PC-3 (cell line): ENCODE measurements around the gene RGS7. TPM values are rescaled to one million over a fixed set of nuclear protein-coding genes. Genes with fewer than 3 reads are reported as not detected.
"Not testable (repeated sequence)": the region's sequence is repeated elsewhere in the genome, so short reads cannot be mapped to it uniquely, and the experiment has no call there.

Experiments
- ATAC-seq: fragments of 200-7000 bp; cut with Tn5 transposase; 2 replicates; pipeline ENCODE4 v1.9.1; 2020; ENCODE audit warnings: mild to moderate bottlenecking, moderate library complexity
- BruUV-seq: library from RNA; stranded (reverse); fragments of 400-500 nt; replicated peaks from 2 replicates; lab custom pipeline; 2021; lab: Mats Ljungman, UMichigan
- CTCF ChIA-PET: fragments of 300-600 bp; sonication (Branson Sonifier 250); formaldehyde crosslinking; loops from one replicate; lab custom pipeline; 2022; ENCODE audit warnings: antibody characterized with exemption; lab: Charles Lee
- POLR2A ChIA-PET: fragments of 300-600 bp; sonication (Branson Sonifier 250); formaldehyde crosslinking; loops from one replicate; lab custom pipeline; 2022; ENCODE audit warnings: antibody characterized with exemption; ENCODE audit not compliant: unreplicated experiment; lab: Charles Lee
- DNase-seq: peaks from one replicate; pipeline ENCODE4 v3.0.0-alpha.2; 2015
- H2AFZ ChIP-seq: fragments of 300-600 bp; sonication (generic); 2 replicates; pipeline ENCODE4 v1.6.0; 2016; ENCODE audit warnings: antibody characterized with exemption, low read length
- H3F3A ChIP-seq: fragments of 300-600 bp; sonication (generic); one replicate; pipeline ENCODE4 v1.6.0; 2017; ENCODE audit warnings: antibody characterized with exemption, low read length, control low read depth, mild to moderate bottlenecking; ENCODE audit not compliant: unreplicated experiment
- H3K27ac ChIP-seq: fragments of 300-600 bp; sonication (generic); 2 replicates; pipeline ENCODE4 v1.5.1; 2016; ENCODE audit warnings: mild to moderate bottlenecking, low read length
- H3K27me3 ChIP-seq: fragments of 300-600 bp; sonication (generic); 2 replicates; pipeline ENCODE4 v1.6.1; 2016; ENCODE audit warnings: low read length, mixed read lengths
- H3K36me3 ChIP-seq: fragments of 300-600 bp; sonication (generic); 2 replicates; pipeline ENCODE4 v1.6.1; 2016; ENCODE audit warnings: low read depth, mixed run types, low read length, mixed read lengths
- H3K4me1 ChIP-seq: fragments of 300-600 bp; sonication (generic); 2 replicates; pipeline ENCODE4 v1.5.1; 2016; ENCODE audit warnings: low read length; ENCODE audit not compliant: insufficient read depth
- H3K4me2 ChIP-seq: fragments of 300-600 bp; sonication (generic); 2 replicates; pipeline ENCODE4 v1.6.0; 2016; ENCODE audit warnings: low read length
- H3K4me3 ChIP-seq: fragments of 300-600 bp; sonication (generic); 2 replicates; pipeline ENCODE4 v1.5.1; 2016; ENCODE audit warnings: mild to moderate bottlenecking, low read length, mixed read lengths
- H3K79me2 ChIP-seq: fragments of 300-600 bp; sonication (generic); 2 replicates; pipeline ENCODE4 v1.6.1; 2017; ENCODE audit warnings: low read length, mixed read lengths
- H3K9ac ChIP-seq: fragments of 300-600 bp; sonication (generic); 2 replicates; pipeline ENCODE4 v1.6.0; 2016; ENCODE audit warnings: mild to moderate bottlenecking, low read length
- H3K9me2 ChIP-seq: fragments of 300-600 bp; sonication (generic); replicated peaks from 2 replicates; pipeline ENCODE4 v1.6.1; 2016; ENCODE audit warnings: mixed run types, low read length, mixed read lengths
- H3K9me3 ChIP-seq: fragments of 300-600 bp; sonication (generic); 2 replicates; pipeline ENCODE4 v1.6.1; 2016; ENCODE audit warnings: low read length, mixed read lengths
- H4K20me1 ChIP-seq: fragments of 300-600 bp; sonication (generic); 2 replicates; pipeline ENCODE4 v1.6.1; 2016; ENCODE audit warnings: low read length, mixed read lengths
- CTCF ChIP-seq: fragments of 300-600 bp; sonication (generic); conservative IDR thresholded peaks from 2 replicates; pipeline ENCODE4 v1.5.1; 2017; ENCODE audit warnings: antibody characterized with exemption, low read depth, mild to moderate bottlenecking, low read length
- EZH2 ChIP-seq: fragments of 300-600 bp; sonication (generic); IDR thresholded peaks from one replicate; pipeline ENCODE4 v1.6.1; 2017; ENCODE audit warnings: antibody characterized with exemption, mild to moderate bottlenecking, low read length; ENCODE audit not compliant: unreplicated experiment
- EZH2phosphoT487 ChIP-seq: fragments of 300-600 bp; sonication (generic); IDR thresholded peaks from 2 replicates; pipeline ENCODE4 v1.6.1; 2018; ENCODE audit warnings: mild to moderate bottlenecking, antibody characterized with exemption, low read length, borderline replicate concordance
- intact Hi-C: fragments of 100-400 bp; cut with micrococcal nuclease; formaldehyde crosslinking; loops from 2 replicates; pipeline ENCODE4 v1.9.0; 2023
- total RNA-seq: library from RNA; depleted of rRNA; stranded (reverse); fragments of >200 nt; gene quantifications from 2 replicates; pipeline ENCODE4 v1.2.3, GENCODE V29; 2014

The RGS7 gene
- total RNA-seq, 1 experiment from 2014 or later, result 0.15 TPM

GRCh38 chr1:241143765-241144442 is 213.1 kb downstream of the RGS7 start:
- ATAC-seq, result peak; percentile 13; the same call in 1 of the 2 replicates
- no TSS peak for BruUV-seq

GRCh38 chr1:241142493-241142892 is 214.5 kb downstream of the RGS7 start:
- intact Hi-C loops, result no loop called here
- no peaks in the 10 kb centered on the region for H3K36me3 ChIP-seq
- H3K4me2 ChIP-seq, result no peak overlapping the region
- H3K9me3 ChIP-seq, result no peaks in the 10 kb centered on the region
- H3K9me2 ChIP-seq, result no peaks in the 10 kb centered on the region
- no peak overlapping the region for H3K27ac ChIP-seq
- no peak for DNase-seq
- ChIA-PET CTCF (no interaction called here), POLR2A (no interaction called here)
- TF ChIP-seq CTCF, result no peak
- TF ChIP-seq EZH2phosphoT487, result no peak
- TF ChIP-seq EZH2, result no peak
- peaks cover 61% of the 10 kb centered on the region for H3K27me3 ChIP-seq
- ATAC-seq, result no peak
- no peak overlapping the region for H3K9ac ChIP-seq
- H3K4me3 ChIP-seq, result no peak overlapping the region
- H3F3A ChIP-seq, result no peaks in the 10 kb centered on the region
- H4K20me1 ChIP-seq, result no peaks in the 10 kb centered on the region
- BruUV-seq, result no TSS peak
- H2AFZ ChIP-seq, result no peak overlapping the region
- H3K4me1 ChIP-seq, result peaks cover 5% of the 10 kb centered on the region; the same call in 1 of the 2 replicates
- H3K79me2 ChIP-seq, result no peaks in the 10 kb centered on the region

More at GRCh38 chr1:241143765-241144442, 213.1 kb downstream of the RGS7 start:
- TF ChIP-seq EZH2phosphoT487, result no peak
- TF ChIP-seq EZH2, result no peak
- TF ChIP-seq CTCF, result no peak
- H3K27me3 ChIP-seq, result peaks cover 55% of the 10 kb centered on the region
- H4K20me1 ChIP-seq, result no peaks in the 10 kb centered on the region
- H3K36me3 ChIP-seq, result no peaks in the 10 kb centered on the region
- peak overlapping the region; percentile 50 for H3K4me2 ChIP-seq
- no peak for DNase-seq
- H3F3A ChIP-seq, result no peaks in the 10 kb centered on the region
- no peaks in the 10 kb centered on the region for H3K9me2 ChIP-seq
- POLR2A ChIA-PET, result interaction anchor here (0.5 kb wide), 1 partner anchor 103 kb away, joined by 5 read pairs; no protein-coding TSS in a partner anchor
- no peak overlapping the region for H3K27ac ChIP-seq
- H3K9ac ChIP-seq, result no peak overlapping the region
- peak overlapping the region; percentile 43; the same call in 1 of the 2 replicates for H2AFZ ChIP-seq
- CTCF ChIA-PET, result no interaction called here
- H3K79me2 ChIP-seq, result no peaks in the 10 kb centered on the region
- H3K9me3 ChIP-seq, result no peaks in the 10 kb centered on the region
- H3K4me1 ChIP-seq, result peaks cover 5% of the 10 kb centered on the region; the same call in 1 of the 2 replicates
- peak overlapping the region; percentile 31 for H3K4me3 ChIP-seq
- intact Hi-C loops, result no loop called here

GRCh38 chr1:241141646-241142045 is 215.4 kb downstream of the RGS7 start:
- intact Hi-C loops, H3K4me1 ChIP-seq, H3K27ac ChIP-seq, ATAC-seq, H4K20me1 ChIP-seq, H3K9me3 ChIP-seq, H3K79me2 ChIP-seq, H2AFZ ChIP-seq, H3K4me2 ChIP-seq, H3F3A ChIP-seq, H3K36me3 ChIP-seq, BruUV-seq, H3K9me2 ChIP-seq, POLR2A ChIA-PET, CTCF ChIA-PET, H3K9ac ChIP-seq, DNase-seq, H3K4me3 ChIP-seq: not testable (repeated sequence)
- H3K27me3 ChIP-seq, result peaks cover 67% of the 10 kb centered on the region
